K562 (cell line): ENCODE data around the gene TMEM184B. TPM values are rescaled to one million over a fixed set of nuclear protein-coding genes. Genes with fewer than 3 reads are reported as not detected.

ENCODE experiments used
- CHD7 ChIP-seq: fragments of 200-600 bp; sonication (generic); IDR thresholded peaks from one replicate; pipeline ENCODE4 v1.6.1; 2012; ENCODE audit warnings: mild to moderate bottlenecking, low read depth, low read length, inconsistent platforms
- CLOCK ChIP-seq: fragments of 250-450 bp; sonication (Bioruptor Pico); IDR thresholded peaks from 2 replicates; pipeline ENCODE4 v1.4.0; 2020; ENCODE audit warnings: mild to moderate bottlenecking, moderate library complexity, borderline replicate concordance
- HNRNPL ChIP-seq: fragments of 200-400 bp; formaldehyde crosslinking; IDR thresholded peaks from 2 replicates; pipeline ENCODE4 v1.6.1; 2017; ENCODE audit warnings: low read depth, mild to moderate bottlenecking, low read length
- STAT5A ChIP-seq: IDR thresholded peaks from 2 replicates; pipeline ENCODE4 v1.6.1; 2012; ENCODE audit warnings: low read length, inconsistent platforms, borderline replicate concordance
- ZBTB1 ChIP-seq: sonication (generic); formaldehyde crosslinking; IDR thresholded peaks from 2 replicates; pipeline ENCODE4 v1.8.1; 2023; ENCODE audit warnings: missing genetic modification reagents, low read depth, mild to moderate bottlenecking, borderline replicate concordance
- ZBTB12 ChIP-seq: fragments of 250-450 bp; sonication (Bioruptor Pico); IDR thresholded peaks from 2 replicates; pipeline ENCODE4 v1.4.0; 2020
- ZNF133 ChIP-seq: fragments of 250-450 bp; sonication (Bioruptor Pico); IDR thresholded peaks from 2 replicates; pipeline ENCODE4 v1.4.0; 2020; ENCODE audit warnings: mild to moderate bottlenecking
- ZNF134 ChIP-seq: fragments of 250-450 bp; sonication (Bioruptor Pico); conservative IDR thresholded peaks from 2 replicates; pipeline ENCODE4 v1.4.0; 2020
- ZNF3 ChIP-seq: fragments of 250-450 bp; sonication (Bioruptor Pico); IDR thresholded peaks from 2 replicates; pipeline ENCODE4 v1.5.0; 2021; ENCODE audit warnings: mild to moderate bottlenecking, moderate library complexity
- ZNF583 ChIP-seq: fragments of 250-450 bp; sonication (Bioruptor Pico); IDR thresholded peaks from 2 replicates; pipeline ENCODE4 v1.4.0; 2020
- polyA plus RNA-seq, 8 experiments: library from polyadenylated mRNA; depleted of rRNA in 4 of 8; stranded (reverse) in 5 of 8; unstranded in 3 of 8; fragments of >200 nt; fragmentation: Nextera tagmentation in 2 of 8; fragmentation: Illumina TruSeq in 1 of 8; extraction: Ambion mirVana in 2 of 8; extraction: Trizol in 1 of 8; gene quantifications; 2 replicates each; pipeline versions ENCODE4 v1.2.1 to v1.2.3, GENCODE V29; 2011 to 2014; ENCODE audit warnings: inconsistent platforms in 1 of 8, missing spikeins in 1 of 8
- total RNA-seq, 7 experiments: library from RNA; depleted of rRNA in 6 of 7; stranded (reverse); fragments of >200 nt in 6 of 7; fragmentation: Illumina TruSeq in 2 of 7; extraction: Trizol in 2 of 7; gene quantifications; 2 replicates each; pipeline versions ENCODE4 v1.2.1 to v1.2.3, GENCODE V29; 2011 to 2021; ENCODE audit warnings: low replicate concordance in 1 of 7

Gene TMEM184B
- total and polyA plus RNA-seq, 9 of the 15 experiments (the other 6 are each of a cell fraction or from before 2014, with no cell fraction given), result 0.31 to 25.1 (median 6.2) TPM

- no peak for TF ChIP-seq STAT5A
- TF ChIP-seq ZNF3 (CRISPR knock-in tag), result no peak
- no peak for TF ChIP-seq ZNF134 (CRISPR knock-in tag)
- no peak for TF ChIP-seq ZBTB12 (CRISPR knock-in tag)
- no peak for TF ChIP-seq ZNF133 (CRISPR knock-in tag)
- no peak for TF ChIP-seq HNRNPL
- no peak for TF ChIP-seq CHD7
- no peak for TF ChIP-seq ZNF583 (CRISPR knock-in tag)
- no peak for TF ChIP-seq ZBTB1
- TF ChIP-seq CLOCK, result no peak
Observed at GRCh38 chr22:38181453-38182200, 91.2 kb downstream of the TMEM184B start, which contains the start of gene PLA2G6 (continued).
